ENCODE results near the gene ZNF396. TPM values are rescaled to one million over a fixed set of nuclear protein-coding genes. Genes with fewer than 3 reads are reported as not detected.

ZNF396 gene
- total and polyA plus RNA-seq, 2 experiments from 2014 or later = 2.0 to 3.4 TPM

DNA sequence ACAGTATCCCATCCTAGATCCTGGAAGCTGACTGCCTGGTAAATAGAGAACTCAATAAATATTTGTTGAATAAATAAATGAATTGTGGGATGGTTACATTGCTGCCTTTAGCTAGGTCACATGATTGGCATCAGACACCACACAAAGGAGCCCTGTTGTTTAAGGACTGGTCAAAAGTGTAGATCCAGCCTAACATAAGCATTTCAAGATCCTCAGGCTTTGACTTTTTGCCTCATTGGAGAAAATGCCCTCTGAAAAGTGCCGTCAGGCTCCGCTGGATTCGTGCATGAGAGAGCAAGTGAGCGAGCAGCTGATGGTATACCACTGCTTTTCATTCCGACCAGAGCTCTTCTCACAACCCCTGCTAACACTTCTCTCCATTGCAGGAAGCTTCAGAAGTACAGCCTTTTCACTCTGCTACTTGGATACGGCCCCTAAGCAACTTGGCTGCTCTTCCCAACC is 31.6 kb downstream of the ZNF396 start:
- peak overlapping the region; percentile 85 for H3K4me2 ChIP-seq
- peak; percentile 41 for DNase-seq (ENCODE audit: low spot score)

DNA sequence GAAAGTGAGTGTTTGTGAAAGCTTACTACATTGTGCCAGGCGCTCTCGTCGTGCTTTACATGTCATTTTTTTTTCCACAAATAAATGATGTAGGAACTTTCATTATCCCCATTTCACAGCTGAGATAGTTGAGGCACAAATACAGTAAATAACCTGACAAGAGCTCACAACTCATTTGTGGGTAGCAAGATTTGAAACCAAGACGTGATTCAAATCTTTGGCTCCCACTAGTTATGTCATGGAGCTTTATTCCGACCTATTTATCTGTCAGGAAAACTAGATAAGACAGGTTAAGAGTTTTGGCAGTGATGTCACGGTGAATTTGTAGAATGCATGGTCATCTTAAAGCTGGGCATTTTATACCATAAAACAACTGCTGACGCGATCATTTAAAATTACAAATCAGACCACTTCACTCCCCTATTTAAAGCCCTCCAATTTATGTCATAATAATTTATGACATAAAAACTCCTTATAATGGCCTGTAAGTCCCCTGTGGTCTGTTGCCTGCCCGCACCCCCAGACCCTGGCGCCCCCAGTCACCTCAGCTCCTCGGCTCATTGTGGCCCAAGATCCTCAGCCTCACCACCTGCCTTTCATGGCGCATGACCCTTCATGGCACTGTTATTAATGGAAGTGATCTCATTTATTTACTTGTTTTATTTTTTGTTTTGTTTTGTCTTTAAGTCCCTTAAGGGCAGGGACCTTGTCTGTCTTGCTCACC is 32.2 kb downstream of the ZNF396 start:
- H3K4me2 ChIP-seq = peak overlapping the region; percentile 85
- H2AFZ ChIP-seq = peak overlapping the region; percentile 63
- H3K4me3 ChIP-seq = peak overlapping the region; percentile 21
- H3K36me3 ChIP-seq (replicated peaks; ENCODE audit: insufficient read depth, low read depth) = no peaks in the 10 kb centered on the region
- peaks cover 39% of the 10 kb centered on the region for H4K20me1 ChIP-seq (ENCODE audit: insufficient read depth, poor library complexity, severe bottlenecking)
- WGBS (ENCODE audit: low lambda C conversion rate, missing lambda C conversion rate) = 67% methylated on average over 12 of the region's 12 CpGs
- H3K27ac ChIP-seq = peak overlapping the region; percentile 99
- H3K9me2 ChIP-seq (replicated peaks; ENCODE audit: insufficient read depth) = no peaks in the 10 kb centered on the region
- TF ChIP-seq EZH2 (IDR thresholded peaks at IDR 0.05; ENCODE audit: borderline replicate concordance) (no peak), EZH2phosphoT487 (IDR thresholded peaks at IDR 0.05; ENCODE audit: low read depth, severe bottlenecking, unreplicated experiment) (no peak)
- TF ChIP-seq, protein P1, sequence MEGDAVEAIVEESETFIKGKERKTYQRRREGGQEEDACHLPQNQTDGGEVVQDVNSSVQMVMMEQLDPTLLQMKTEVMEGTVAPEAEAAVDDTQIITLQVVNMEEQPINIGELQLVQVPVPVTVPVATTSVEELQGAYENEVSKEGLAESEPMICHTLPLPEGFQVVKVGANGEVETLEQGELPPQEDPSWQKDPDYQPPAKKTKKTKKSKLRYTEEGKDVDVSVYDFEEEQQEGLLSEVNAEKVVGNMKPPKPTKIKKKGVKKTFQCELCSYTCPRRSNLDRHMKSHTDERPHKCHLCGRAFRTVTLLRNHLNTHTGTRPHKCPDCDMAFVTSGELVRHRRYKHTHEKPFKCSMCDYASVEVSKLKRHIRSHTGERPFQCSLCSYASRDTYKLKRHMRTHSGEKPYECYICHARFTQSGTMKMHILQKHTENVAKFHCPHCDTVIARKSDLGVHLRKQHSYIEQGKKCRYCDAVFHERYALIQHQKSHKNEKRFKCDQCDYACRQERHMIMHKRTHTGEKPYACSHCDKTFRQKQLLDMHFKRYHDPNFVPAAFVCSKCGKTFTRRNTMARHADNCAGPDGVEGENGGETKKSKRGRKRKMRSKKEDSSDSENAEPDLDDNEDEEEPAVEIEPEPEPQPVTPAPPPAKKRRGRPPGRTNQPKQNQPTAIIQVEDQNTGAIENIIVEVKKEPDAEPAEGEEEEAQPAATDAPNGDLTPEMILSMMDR (IDR thresholded peaks at IDR 0.05; ENCODE audit: poor library complexity) = no peak
- H3K79me2 ChIP-seq = peaks cover 42% of the 10 kb centered on the region
- H3K27me3 ChIP-seq = no peaks in the 10 kb centered on the region
- peak; percentile 13 for DNase-seq (ENCODE audit: low spot score)
- no peaks in the 10 kb centered on the region for H3K9me3 ChIP-seq (ENCODE audit: low read depth)
- peaks cover 18% of the 10 kb centered on the region for H3K4me1 ChIP-seq (ENCODE audit: insufficient read depth)

More for the DNA sequence above, 31.6 kb downstream of the ZNF396 start:
- 51% methylated on average over 6 of the region's 6 CpGs for WGBS (ENCODE audit: low lambda C conversion rate, missing lambda C conversion rate)
- Histone ChIP-seq H2AFZ (peak overlapping the region; percentile 63), H3K4me3 (no peak overlapping the region), H3K27me3 (no peaks in the 10 kb centered on the region), H4K20me1 (ENCODE audit: insufficient read depth, poor library complexity, severe bottlenecking) (peaks cover 33% of the 10 kb centered on the region), H3K9me2 (replicated peaks; ENCODE audit: insufficient read depth) (no peaks in the 10 kb centered on the region), H3K9me3 (ENCODE audit: low read depth) (no peaks in the 10 kb centered on the region), H3K4me1 (ENCODE audit: insufficient read depth) (peaks cover 18% of the 10 kb centered on the region), H3K36me3 (replicated peaks; ENCODE audit: insufficient read depth, low read depth) (no peaks in the 10 kb centered on the region), H3K27ac (peak overlapping the region; percentile 99), H3K79me2 (peaks cover 36% of the 10 kb centered on the region)
- TF ChIP-seq EZH2phosphoT487 (IDR thresholded peaks at IDR 0.05; ENCODE audit: low read depth, severe bottlenecking, unreplicated experiment) = no peak
- TF ChIP-seq, protein P1 (IDR thresholded peaks at IDR 0.05; ENCODE audit: poor library complexity) = no peak
- no peak for TF ChIP-seq EZH2 (IDR thresholded peaks at IDR 0.05; ENCODE audit: borderline replicate concordance)

DNA sequence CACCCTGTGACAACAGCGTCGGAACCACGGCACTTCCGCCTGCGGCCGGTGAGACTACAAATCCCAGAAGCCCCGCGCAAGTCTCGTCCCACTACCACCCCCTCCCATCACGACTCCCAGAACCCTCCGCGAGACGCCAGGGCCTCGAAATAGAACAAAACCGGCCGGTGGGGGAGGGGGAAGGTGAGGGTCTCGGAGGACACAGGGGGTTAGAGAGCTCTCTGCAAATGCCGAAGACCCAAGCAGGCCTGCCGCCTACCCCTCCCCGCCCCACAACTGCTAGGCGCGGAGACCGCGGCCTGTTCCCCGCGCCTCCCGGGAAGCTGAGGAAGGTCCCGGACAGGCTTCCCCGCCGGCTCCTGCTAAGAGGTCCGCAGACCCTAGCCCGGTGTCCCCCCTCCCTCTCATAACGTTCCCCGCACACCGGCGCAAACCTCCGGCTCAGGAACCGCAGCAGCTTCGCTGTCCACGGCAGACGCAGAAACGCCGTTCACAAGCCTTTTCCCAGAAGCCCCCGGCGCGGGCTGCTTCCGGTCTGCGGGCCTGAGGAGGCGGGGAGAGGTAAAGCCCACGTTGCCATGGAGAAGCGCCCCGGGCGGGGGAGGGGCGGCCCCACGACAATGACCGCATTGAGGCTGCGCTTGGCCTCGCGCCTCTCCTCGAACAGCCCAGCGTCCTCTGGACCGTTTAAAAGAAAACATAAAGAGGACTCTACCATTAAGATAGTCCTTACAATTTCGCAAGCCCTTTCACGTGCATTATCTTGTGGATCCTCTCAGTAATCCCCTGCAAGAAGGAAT is 33.0 kb downstream of the ZNF396 start, which contains the start of gene ZNF24:
Gene ZNF24 (minus strand): TSS at position 485 of the 800 bp plus-strand sequence. CDS start 3,770 bp downstream, outside the sequence.
- WGBS (ENCODE audit: low lambda C conversion rate, missing lambda C conversion rate) = under 1% methylated on average over 47 of the region's 64 CpGs
- Histone ChIP-seq H3K4me3 (peak within 1 kb of the TSS; percentile 87), H3K79me2 (peaks cover 49% of the 10 kb centered on the region), H3K36me3 (replicated peaks; ENCODE audit: insufficient read depth, low read depth) (no peaks in the 10 kb centered on the region), H3K4me1 (ENCODE audit: insufficient read depth) (peaks cover 18% of the 10 kb centered on the region), H3K27ac (peak within 1 kb of the TSS; percentile 99), H3K4me2 (peak within 1 kb of the TSS; percentile 85), H4K20me1 (ENCODE audit: insufficient read depth, poor library complexity, severe bottlenecking) (peaks cover 46% of the 10 kb centered on the region), H3K9me3 (ENCODE audit: low read depth) (no peaks in the 10 kb centered on the region), H2AFZ (peak within 1 kb of the TSS; percentile 82), H3K27me3 (no peaks in the 10 kb centered on the region), H3K9me2 (replicated peaks; ENCODE audit: insufficient read depth) (no peaks in the 10 kb centered on the region)
- TF ChIP-seq, protein P1 (IDR thresholded peaks at IDR 0.05; ENCODE audit: poor library complexity) = no peak
- TF ChIP-seq EZH2 (IDR thresholded peaks at IDR 0.05; ENCODE audit: borderline replicate concordance) (no peak), EZH2phosphoT487 (IDR thresholded peaks at IDR 0.05; ENCODE audit: low read depth, severe bottlenecking, unreplicated experiment) (no peak)
- peak; percentile 98 for DNase-seq (ENCODE audit: low spot score)

Data from hepatocyte (in vitro differentiated cells).